Measurements from ENCODE around the gene LIMCH1.
"Not testable (repeated sequence)": the region's sequence is repeated elsewhere in the genome, so short reads cannot be mapped to it uniquely, and the experiment has no call there.

LIMCH1 gene

GRCh38 chr4:41538017-41538733, at the start of gene LIMCH1:
TSS of gene LIMCH1 (plus strand) at chr4:41538157. CDS start at chr4:41605996, 67,839 bp downstream.
- H3K4me1 ChIP-seq (ENCODE audit: low read length): no peaks in the 10 kb centered on the region
- no peaks in the 10 kb centered on the region for H4K20me1 ChIP-seq (ENCODE audit: insufficient read depth, low read length)
- no peak within 1 kb of the TSS for H3K4me2 ChIP-seq (ENCODE audit: low read length)
- no peak within 1 kb of the TSS for H3K27ac ChIP-seq (ENCODE audit: low read length)
- peaks cover 27% of the 10 kb centered on the region for H3K27me3 ChIP-seq (ENCODE audit: low read depth, low read length)
- H3K79me2 ChIP-seq (ENCODE audit: low read length): no peaks in the 10 kb centered on the region
- H2AFZ ChIP-seq (ENCODE audit: low read depth, low read length): no peak within 1 kb of the TSS
- no peak within 1 kb of the TSS for H3K9ac ChIP-seq (ENCODE audit: low read length)
- TF ChIP-seq CTCF (IDR thresholded peaks at IDR 0.05; ENCODE audit: low read depth, low read length) (no peak), EZH2phosphoT487 (IDR thresholded peaks at IDR 0.05; ENCODE audit: low read depth) (no peak)
- no peaks in the 10 kb centered on the region for H3K36me3 ChIP-seq (replicated peaks; ENCODE audit: low read depth, low read length)
- H3K9me3 ChIP-seq (ENCODE audit: insufficient read depth, low read length): no peaks in the 10 kb centered on the region
- no peak within 1 kb of the TSS for H3K4me3 ChIP-seq (ENCODE audit: low read length)

- not testable (repeated sequence) for H3K27ac ChIP-seq (ENCODE audit: low read length)
Measured at GRCh38 chr4:41491081-41491576, 46.8 kb upstream of the LIMCH1 start.

GRCh38 chr4:41496977-41497376, 41.0 kb upstream of the LIMCH1 start:
- Histone ChIP-seq H3K4me1 (ENCODE audit: low read length) (peaks cover 6% of the 10 kb centered on the region), H4K20me1 (ENCODE audit: insufficient read depth, low read length) (no peaks in the 10 kb centered on the region), H3K27ac (ENCODE audit: low read length) (no peak overlapping the region), H2AFZ (ENCODE audit: low read depth, low read length) (no peak overlapping the region), H3K27me3 (ENCODE audit: low read depth, low read length) (no peaks in the 10 kb centered on the region), H3K4me2 (ENCODE audit: low read length) (no peak overlapping the region), H3K9me3 (ENCODE audit: insufficient read depth, low read length) (no peaks in the 10 kb centered on the region), H3K79me2 (ENCODE audit: low read length) (no peaks in the 10 kb centered on the region), H3K9ac (ENCODE audit: low read length) (no peak overlapping the region), H3K4me3 (ENCODE audit: low read length) (no peak overlapping the region), H3K36me3 (replicated peaks; ENCODE audit: low read depth, low read length) (no peaks in the 10 kb centered on the region)
- TF ChIP-seq CTCF (IDR thresholded peaks at IDR 0.05; ENCODE audit: low read depth, low read length) (no peak), EZH2phosphoT487 (IDR thresholded peaks at IDR 0.05; ENCODE audit: low read depth) (no peak)

More at GRCh38 chr4:41491081-41491576, 46.8 kb upstream of the LIMCH1 start:
- not testable (repeated sequence) for H2AFZ ChIP-seq (ENCODE audit: low read depth, low read length); H3K4me1 ChIP-seq (ENCODE audit: low read length); H4K20me1 ChIP-seq (ENCODE audit: insufficient read depth, low read length); H3K79me2 ChIP-seq (ENCODE audit: low read length); H3K4me2 ChIP-seq (ENCODE audit: low read length); H3K36me3 ChIP-seq (replicated peaks; ENCODE audit: low read depth, low read length); H3K9ac ChIP-seq (ENCODE audit: low read length); H3K27me3 ChIP-seq (ENCODE audit: low read depth, low read length); H3K9me3 ChIP-seq (ENCODE audit: insufficient read depth, low read length); H3K4me3 ChIP-seq (ENCODE audit: low read length)

- no peak for TF ChIP-seq EZH2phosphoT487 (IDR thresholded peaks at IDR 0.05; ENCODE audit: low read depth)
- no peak for TF ChIP-seq CTCF (IDR thresholded peaks at IDR 0.05; ENCODE audit: low read depth, low read length)
Measured at GRCh38 chr4:41498177-41498576, 39.8 kb upstream of the LIMCH1 start.

More at GRCh38 chr4:41498177-41498576, 39.8 kb upstream of the LIMCH1 start:
- H3K36me3 ChIP-seq (replicated peaks; ENCODE audit: low read depth, low read length): no peaks in the 10 kb centered on the region
- no peaks in the 10 kb centered on the region for H4K20me1 ChIP-seq (ENCODE audit: insufficient read depth, low read length)
- H3K4me2 ChIP-seq (ENCODE audit: low read length): no peak overlapping the region
- H3K4me1 ChIP-seq (ENCODE audit: low read length): peaks cover 6% of the 10 kb centered on the region
- no peak overlapping the region for H3K9ac ChIP-seq (ENCODE audit: low read length)
- H2AFZ ChIP-seq (ENCODE audit: low read depth, low read length): no peak overlapping the region
- H3K9me3 ChIP-seq (ENCODE audit: insufficient read depth, low read length): no peaks in the 10 kb centered on the region; the same call in 1 of the 2 replicates
- H3K27me3 ChIP-seq (ENCODE audit: low read depth, low read length): no peaks in the 10 kb centered on the region
- H3K4me3 ChIP-seq (ENCODE audit: low read length): no peak overlapping the region
- H3K27ac ChIP-seq (ENCODE audit: low read length): no peak overlapping the region
- no peaks in the 10 kb centered on the region for H3K79me2 ChIP-seq (ENCODE audit: low read length)
